Inflammatory macrophage treated with lipopolysaccharide for 1 hour (primary cell): ENCODE data around the gene ABI3BP.

Experiments
- DNase-seq, 2 donors: peaks; one replicate each; pipeline ENCODE4 v3.0.0-alpha.2; 2020 to 2022

ABI3BP gene

GRCh38 chr3:100932491-100932890 lies 60.7 kb downstream of the ABI3BP start:
- no peak for DNase-seq

DNA sequence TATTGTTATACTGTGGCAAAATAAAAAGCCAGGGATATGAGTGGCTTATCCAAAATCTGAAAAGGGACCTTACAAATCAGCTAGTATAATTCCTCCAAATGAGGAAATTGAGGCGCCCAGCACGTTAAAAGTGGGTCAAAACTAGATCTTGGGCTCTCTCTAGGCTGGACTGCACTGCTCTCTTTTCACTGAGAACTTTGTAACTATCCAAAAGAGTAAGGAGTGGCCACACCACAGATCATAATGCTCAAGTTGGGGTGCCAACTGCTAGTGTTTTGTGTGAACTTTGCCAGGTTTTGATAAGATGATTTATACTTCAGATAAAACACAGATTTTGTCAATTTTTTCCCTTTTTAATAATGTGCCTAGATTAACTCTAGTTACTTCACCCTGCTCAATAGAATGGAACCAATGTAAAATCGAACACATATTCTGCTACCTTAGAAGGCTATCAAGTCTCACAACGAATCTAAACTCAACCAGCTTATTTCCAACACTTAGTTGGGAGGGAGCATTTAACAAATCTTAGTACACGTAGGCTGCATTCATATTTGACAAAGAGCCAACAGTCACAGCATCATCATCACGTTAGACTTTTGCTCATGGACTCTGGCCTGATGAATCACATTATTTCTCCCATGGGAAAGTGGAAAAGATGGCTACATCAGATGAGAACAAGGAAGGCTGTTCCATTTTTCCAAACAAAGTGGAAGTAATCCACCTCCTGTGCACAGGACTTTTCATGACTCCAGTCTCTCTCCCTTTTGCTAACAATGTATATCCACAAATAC lies 64.4 kb downstream of the ABI3BP start:
- no peak for DNase-seq

DNA sequence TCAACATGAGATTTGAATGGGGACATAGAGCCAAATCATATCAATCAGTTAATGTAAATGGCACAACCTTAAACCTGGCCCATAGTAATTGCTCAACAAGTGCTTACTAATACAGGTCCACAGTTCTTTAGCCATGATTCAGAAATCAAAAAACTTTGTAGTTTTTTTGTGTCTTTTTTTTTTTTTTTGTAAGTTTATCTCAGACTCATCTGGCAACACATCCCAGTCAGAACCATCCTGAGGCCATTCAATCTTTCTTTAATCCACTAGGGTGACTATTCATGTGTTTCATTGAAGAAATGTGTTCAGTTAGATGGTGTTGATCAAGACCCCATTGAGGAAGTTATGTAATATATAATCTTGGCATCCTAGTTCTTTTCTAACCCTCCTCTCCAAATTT lies 65.4 kb downstream of the ABI3BP start:
- no peak for DNase-seq

- no peak for DNase-seq
These were observed 77.3 kb downstream of the ABI3BP start for GRCh38 chr3:100915706-100916495.

- DNase-seq, result no peak
These were observed 79.2 kb downstream of the ABI3BP start for GRCh38 chr3:100913870-100914648.

DNA sequence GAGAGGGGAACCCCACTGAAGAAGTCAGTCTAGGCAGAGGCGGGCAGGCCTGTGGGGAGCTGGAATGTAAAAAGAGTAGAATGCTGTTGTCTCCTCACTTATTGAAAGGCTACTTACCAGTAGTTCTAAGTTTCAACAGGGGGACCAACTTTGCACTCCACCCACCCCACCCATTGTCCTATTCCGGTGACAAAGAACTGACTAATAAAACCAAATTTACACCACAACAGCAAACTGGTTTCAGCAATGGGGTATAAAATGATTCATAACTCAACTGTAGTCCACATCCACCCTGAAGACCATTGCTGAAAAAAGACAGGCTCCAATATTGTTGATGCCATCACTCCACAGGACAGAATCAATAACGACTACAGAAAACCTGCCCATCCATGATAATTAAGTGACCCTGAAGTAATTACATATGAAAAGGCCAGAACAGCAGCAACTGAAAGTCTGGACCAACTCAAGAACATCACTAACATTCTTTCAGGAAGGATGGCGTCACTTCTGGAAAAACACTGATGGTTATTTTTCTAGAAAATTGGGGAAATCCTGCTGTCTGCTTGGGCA lies 80.2 kb downstream of the ABI3BP start:
- no peak for DNase-seq

- DNase-seq, result no peak
These were observed 80.7 kb downstream of the ABI3BP start for GRCh38 chr3:100912571-100912970.

DNA sequence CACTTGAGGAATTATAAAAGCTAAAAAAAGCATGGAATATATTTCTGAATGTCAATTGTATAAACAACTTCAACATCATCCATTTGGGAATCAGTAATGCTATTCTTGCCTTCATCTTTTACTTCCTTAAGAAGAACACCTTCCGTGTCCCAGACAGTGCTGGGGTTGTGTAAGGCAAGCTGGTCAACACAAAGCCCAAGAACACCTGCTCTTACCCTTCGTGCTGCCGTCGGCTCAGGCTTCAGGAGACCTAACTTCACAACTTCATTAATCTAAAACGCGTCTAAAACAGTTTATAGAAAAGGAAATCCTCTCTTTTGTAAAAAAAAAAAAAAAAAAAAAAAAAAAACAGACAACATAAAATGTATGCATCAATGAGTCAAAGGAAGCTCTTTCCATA lies 81.3 kb downstream of the ABI3BP start:
- DNase-seq, result no peak

- no peak for DNase-seq
These were observed 82.2 kb downstream of the ABI3BP start for GRCh38 chr3:100910986-100911385.

DNA sequence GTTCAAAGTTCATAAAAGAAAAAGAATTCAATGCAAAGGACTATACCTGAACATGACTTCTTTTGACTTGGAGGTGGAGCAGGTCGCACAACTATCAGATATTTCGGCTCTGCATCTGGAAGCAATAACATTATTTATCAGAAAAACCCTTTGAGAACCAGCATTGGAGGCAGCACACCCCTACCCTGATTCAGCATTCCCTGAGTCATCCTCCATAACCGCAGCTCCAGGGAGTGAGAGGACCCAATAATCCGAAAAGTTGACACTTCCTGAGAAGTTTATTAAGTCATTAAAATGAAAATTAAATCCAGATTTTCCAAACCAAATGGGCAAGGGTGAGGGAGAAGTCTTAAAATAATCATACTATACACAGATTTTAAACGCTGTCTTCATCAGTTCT lies 90.6 kb downstream of the ABI3BP start:
- no peak for DNase-seq

DNA sequence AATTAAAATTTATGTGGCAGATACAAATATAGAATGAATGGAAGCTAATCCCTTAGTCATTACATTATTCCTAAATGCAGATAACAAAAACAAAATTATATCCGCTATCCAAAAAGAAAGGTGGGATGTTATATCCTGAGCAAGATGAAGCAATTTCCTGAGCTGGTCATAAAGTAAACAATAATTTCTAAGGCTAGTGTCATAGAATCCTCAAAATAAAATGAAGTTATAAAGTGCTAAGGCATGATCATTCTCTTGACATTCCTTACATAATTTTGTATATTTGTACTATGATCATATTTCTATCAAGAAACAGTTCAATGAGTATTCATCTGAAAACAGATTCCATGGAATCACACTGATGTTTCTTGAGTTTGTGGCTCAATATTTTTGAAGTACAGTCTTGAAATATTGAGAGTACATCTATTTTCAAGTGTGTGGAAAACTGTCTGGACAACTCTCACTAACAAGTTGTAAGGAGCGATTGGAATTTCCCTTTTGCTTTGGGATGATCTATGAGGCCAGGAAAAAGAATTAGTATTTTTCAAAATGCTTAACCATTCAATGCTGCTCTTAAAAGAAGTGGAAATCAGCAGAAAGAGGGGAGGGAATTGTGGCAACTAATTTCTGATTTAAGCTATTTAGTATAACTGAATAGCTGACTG lies 92.4 kb downstream of the ABI3BP start:
- no peak for DNase-seq

DNA sequence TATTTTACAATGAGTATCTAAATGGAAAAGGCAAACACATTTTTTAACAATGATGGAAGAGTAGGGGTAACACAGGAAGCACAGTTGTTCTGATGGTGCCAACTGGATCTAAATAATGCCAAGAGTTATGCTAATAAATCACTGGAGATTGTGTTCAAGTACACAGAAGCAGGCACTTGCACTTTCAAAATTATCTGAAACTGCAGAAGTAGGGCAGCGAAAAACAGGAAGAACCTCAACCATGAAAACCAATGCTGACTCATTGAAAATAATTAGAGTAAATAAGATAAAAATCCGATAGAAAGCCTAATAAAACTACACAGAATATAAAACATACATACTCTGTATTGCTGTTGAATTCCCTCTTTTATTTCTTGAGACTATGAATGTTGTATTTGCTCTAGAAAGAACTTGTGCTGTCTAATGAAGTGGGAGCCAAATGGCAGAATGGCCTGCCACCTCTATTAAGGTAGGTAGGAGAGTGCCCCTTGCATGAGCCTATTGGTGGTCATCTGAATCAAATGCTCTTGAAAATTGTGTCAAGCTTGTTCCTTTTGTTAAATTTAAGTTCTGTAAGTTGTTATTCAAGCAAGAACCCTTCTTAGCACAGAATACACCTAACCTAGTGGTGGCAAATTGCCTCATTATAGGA lies 93.7 kb downstream of the ABI3BP start:
- DNase-seq, result peak; percentile 33 to 55

GRCh38 chr3:100898681-100899080 lies 94.5 kb downstream of the ABI3BP start:
- DNase-seq, result no peak

- DNase-seq, result no peak
These were observed 96.2 kb downstream of the ABI3BP start for GRCh38 chr3:100896994-100897393.

DNA sequence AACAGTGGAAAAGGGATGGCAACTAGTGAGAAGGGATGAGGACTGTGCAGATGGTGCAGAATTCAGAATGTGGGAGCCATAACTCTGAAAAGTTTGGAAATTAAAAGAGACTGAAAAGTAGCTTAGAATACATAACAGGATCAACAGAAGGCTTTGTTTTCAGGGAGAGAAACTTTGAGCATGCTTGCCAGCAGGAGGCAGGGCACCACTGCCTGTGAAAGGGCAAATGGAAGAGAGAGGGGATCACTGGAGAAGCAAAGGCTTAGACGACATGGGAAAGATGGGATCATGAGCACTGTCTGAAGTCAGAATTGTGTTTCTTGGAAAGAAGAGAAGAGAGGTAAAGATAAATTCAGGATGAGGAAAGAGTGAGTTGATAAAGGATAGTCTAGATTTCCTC lies 99.6 kb downstream of the ABI3BP start:
- DNase-seq, result peak; percentile 23

GRCh38 chr3:100893108-100893507 lies 100.1 kb downstream of the ABI3BP start:
- peak; percentile 75 to 87 for DNase-seq

GRCh38 chr3:100891827-100892226 lies 101.4 kb downstream of the ABI3BP start:
- DNase-seq, result no peak

- peak; percentile 15 to 31 for DNase-seq
These were observed 102.2 kb downstream of the ABI3BP start for GRCh38 chr3:100891033-100891432.

GRCh38 chr3:100888881-100889280 lies 104.3 kb downstream of the ABI3BP start:
- no peak for DNase-seq

DNA sequence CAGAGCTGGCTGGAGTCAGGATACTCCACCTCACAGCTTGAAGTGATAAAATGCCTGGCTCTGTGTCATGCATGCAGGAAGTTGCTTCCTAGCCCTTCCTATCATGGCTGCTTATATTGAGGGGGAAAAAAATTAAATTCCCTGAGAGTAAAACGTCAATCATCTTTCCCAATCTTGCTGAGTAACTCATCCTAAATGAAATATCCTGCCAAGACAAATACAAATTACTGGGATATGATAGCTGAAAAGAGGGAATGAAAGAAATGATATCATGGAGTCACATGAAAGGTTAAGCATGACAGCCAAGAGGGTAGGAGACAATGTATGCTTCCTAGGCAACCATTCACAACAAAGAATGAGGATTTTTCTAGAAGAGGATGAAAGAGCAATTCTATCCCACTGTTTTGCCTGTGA lies 110.6 kb downstream of the ABI3BP start:
- DNase-seq, result no peak

DNA sequence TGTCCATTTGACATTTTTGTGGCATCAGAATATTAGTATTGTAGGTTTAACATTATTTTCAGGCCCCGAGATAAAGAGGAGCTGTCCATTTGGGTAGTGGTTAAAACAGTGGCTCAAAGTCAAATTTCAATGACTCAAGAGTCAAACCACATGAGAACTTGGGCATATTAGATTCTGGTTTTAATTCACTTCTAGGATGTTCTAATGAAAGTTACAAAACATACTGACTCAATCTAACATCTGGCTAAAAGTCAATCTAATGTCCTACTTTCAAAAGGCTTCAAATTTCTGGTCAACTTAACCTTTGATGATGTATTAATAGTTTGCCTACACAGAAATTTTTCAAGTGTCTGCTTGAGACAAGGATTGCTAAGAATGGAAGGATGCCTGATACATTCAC lies 112.4 kb downstream of the ABI3BP start:
- no peak for DNase-seq

GRCh38 chr3:100880072-100880471 lies 113.1 kb downstream of the ABI3BP start:
- no peak for DNase-seq
